HepG2 (cell line): Measurements from ENCODE around the gene URM1. TPM values are rescaled to one million over a fixed set of nuclear protein-coding genes. Genes with fewer than 3 reads are reported as not detected.

Experiments used
- CEBPG ChIP-seq: IDR thresholded peaks from 2 replicates; pipeline ENCODE4 v1.6.1; 2016
- EEA1 ChIP-seq: sonication (generic); formaldehyde crosslinking; IDR thresholded peaks from 2 replicates; pipeline ENCODE4 v1.5.1; 2020; ENCODE audit warnings: mild to moderate bottlenecking, missing genetic modification reagents, borderline replicate concordance
- ETV5 ChIP-seq: IDR thresholded peaks from 2 replicates; pipeline ENCODE4 v1.6.1; 2018; ENCODE audit warnings: missing biosample characterization, missing genetic modification reagents, inconsistent platforms, borderline replicate concordance
- HCFC1 ChIP-seq: fragments of 150-350 bp; IDR thresholded peaks from 2 replicates; pipeline ENCODE4 v1.6.1; 2014; ENCODE audit warnings: low read depth, low read length
- HIVEP1 ChIP-seq: sonication (generic); formaldehyde crosslinking; IDR thresholded peaks from 2 replicates; pipeline ENCODE4 v1.4.0; 2020; ENCODE audit warnings: mild to moderate bottlenecking, missing genetic modification reagents
- MAFF ChIP-seq: IDR thresholded peaks from 2 replicates; pipeline ENCODE4 v1.6.1; 2011; ENCODE audit warnings: low read depth, low read length, improper control_type of control experiment
- NFYB ChIP-seq: sonication (generic); formaldehyde crosslinking; IDR thresholded peaks from 2 replicates; pipeline ENCODE4 v1.4.0; 2020; ENCODE audit warnings: missing genetic modification reagents
- PHF8 ChIP-seq: sonication (generic); formaldehyde crosslinking; IDR thresholded peaks from 2 replicates; pipeline ENCODE4 v1.5.0; 2020; ENCODE audit warnings: missing genetic modification reagents
- SMC3 ChIP-seq: IDR thresholded peaks from 2 replicates; pipeline ENCODE4 v1.6.1; 2011; ENCODE audit warnings: low read length, improper control_type of control experiment
- ZBTB20 ChIP-seq: sonication (generic); formaldehyde crosslinking; IDR thresholded peaks from 2 replicates; pipeline ENCODE4 v1.8.1; 2023; ENCODE audit warnings: missing genetic modification reagents, low read depth, mild to moderate bottlenecking, borderline replicate concordance
- ZBTB7B ChIP-seq: sonication (generic); formaldehyde crosslinking; IDR thresholded peaks from 2 replicates; pipeline ENCODE4 v1.4.0; 2020; ENCODE audit warnings: missing genetic modification reagents
- ZMYM3 ChIP-seq: sonication (generic); formaldehyde crosslinking; IDR thresholded peaks from 2 replicates; pipeline ENCODE4 v1.5.1; 2020; ENCODE audit warnings: mild to moderate bottlenecking, missing genetic modification reagents
- ZMYM4 ChIP-seq: sonication (generic); formaldehyde crosslinking; IDR thresholded peaks from 2 replicates; pipeline ENCODE4 v1.8.1; 2023; ENCODE audit warnings: mild to moderate bottlenecking, missing genetic modification reagents
- ZNF333 ChIP-seq: sonication (generic); formaldehyde crosslinking; IDR thresholded peaks from 2 replicates; pipeline ENCODE4 v1.4.0; 2020; ENCODE audit warnings: mild to moderate bottlenecking, missing genetic modification reagents, borderline replicate concordance
- ZNF468 ChIP-seq: sonication (generic); formaldehyde crosslinking; IDR thresholded peaks from 2 replicates; pipeline ENCODE4 v1.8.0; 2022; ENCODE audit warnings: mild to moderate bottlenecking, moderate library complexity, missing genetic modification reagents
- ZNF496 ChIP-seq: sonication (generic); formaldehyde crosslinking; IDR thresholded peaks from 2 replicates; pipeline ENCODE4 v1.8.1; 2023; ENCODE audit warnings: mild to moderate bottlenecking, moderate library complexity, missing genetic modification reagents; ENCODE audit not compliant: insufficient replicate concordance
- ZNF7 ChIP-seq: IDR thresholded peaks from 2 replicates; pipeline ENCODE4 v1.6.1; 2016; ENCODE audit warnings: missing biosample characterization, missing genetic modification reagents
- polyA plus RNA-seq, 8 experiments: library from polyadenylated mRNA; depleted of rRNA in 3 of 8; stranded (reverse) in 7 of 8; unstranded in 1 of 8; fragments of >200 nt; fragmentation: Illumina TruSeq in 4 of 8; extraction: Trizol in 4 of 8; gene quantifications; 2 replicates each; pipeline versions ENCODE4 v1.2.1 to v1.2.3, GENCODE V29; 2011 to 2016; ENCODE audit warnings: low read depth in 4 of 8, missing spikeins in 1 of 8, mixed read lengths in 1 of 8; ENCODE audit not compliant: insufficient read depth in 1 of 8
- total RNA-seq, 5 experiments: library from RNA; depleted of rRNA; stranded (reverse); fragments of >200 nt; fragmentation: Illumina TruSeq; extraction: Trizol; gene quantifications; 2 replicates each; pipeline ENCODE4 v1.2.3, GENCODE V29; 2016; ENCODE audit warnings: low read depth in 1 of 5
- TF ChIP-seq, protein P1 (sequence below): sonication (generic); formaldehyde crosslinking; conservative IDR thresholded peaks from 2 replicates; pipeline ENCODE4 v1.4.0; 2020; ENCODE audit warnings: mild to moderate bottlenecking, missing genetic modification reagents, moderate library complexity
- TF ChIP-seq, protein P2 (sequence below): sonication (generic); formaldehyde crosslinking; IDR thresholded peaks from 2 replicates; pipeline ENCODE4 v1.4.0; 2020; ENCODE audit warnings: missing genetic modification reagents
- TF ChIP-seq, protein P3 (sequence below): sonication (generic); formaldehyde crosslinking; IDR thresholded peaks from 2 replicates; pipeline ENCODE4 v1.4.0; 2020; ENCODE audit warnings: missing genetic modification reagents
- TF ChIP-seq, protein P4 (sequence below): IDR thresholded peaks from 2 replicates; pipeline ENCODE4 v1.6.1; 2016; ENCODE audit warnings: missing biosample characterization, missing genetic modification reagents, low read depth

Gene URM1
- total and polyA plus RNA-seq, 2 of the 13 experiments (the other 11 are each of a cell fraction or from before 2014, with no cell fraction given), result 37.1 to 41.3 TPM

DNA sequence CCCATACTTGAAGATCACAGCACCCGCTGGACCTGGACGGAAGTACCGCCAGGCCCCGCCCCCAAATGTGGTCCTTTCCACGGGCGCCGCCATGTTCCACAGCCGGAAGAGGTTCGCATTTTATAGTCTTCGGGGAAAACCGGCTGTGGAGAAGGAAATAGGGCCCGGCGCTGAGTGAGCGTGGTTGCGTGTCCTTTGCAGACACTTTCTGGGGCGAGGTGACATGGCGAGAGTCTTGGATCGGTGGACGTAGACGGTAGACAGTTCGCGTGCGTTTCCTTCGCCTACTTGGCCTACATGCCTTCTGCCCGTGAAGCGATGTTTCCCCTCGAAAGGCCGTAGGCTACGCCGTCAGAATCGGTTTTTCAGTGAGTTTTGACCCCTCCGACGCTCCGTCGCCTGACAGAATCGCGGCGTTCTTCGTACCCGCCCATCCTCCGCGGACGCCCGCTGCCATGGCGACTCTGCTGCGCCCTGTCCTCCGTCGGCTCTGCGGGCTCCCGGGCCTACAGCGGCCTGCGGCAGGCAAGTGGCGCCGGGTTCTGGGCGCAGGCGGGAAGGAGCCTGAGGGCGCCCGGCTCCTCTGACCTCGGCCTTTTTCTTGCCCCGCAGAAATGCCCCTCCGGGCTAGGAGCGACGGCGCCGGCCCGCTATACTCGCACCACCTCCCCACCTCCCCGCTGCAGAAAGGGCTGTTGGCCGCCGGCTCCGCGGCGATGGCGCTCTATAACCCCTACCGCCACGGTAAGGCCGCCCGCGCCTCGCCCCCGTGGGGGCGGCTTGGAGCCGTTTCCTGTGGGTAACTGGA is 48.6 kb upstream of the URM1 start, which contains the start of the genes COQ4 and TRUB2 (continued):
- TF ChIP-seq ZNF496 (CRISPR knock-in tag) (no peak), ETV5 (CRISPR knock-in tag) (peak; percentile 57; the same call in 1 of the 2 replicates), ZBTB20 (0 out of 2 replicates have a peak, but pooled peaks have one; percentile 51), ZNF468 (CRISPR knock-in tag) (no peak; the same call in 1 of the 2 replicates), HIVEP1 (CRISPR knock-in tag) (peak; percentile 55; the same call in 1 of the 2 replicates), ZNF7 (CRISPR knock-in tag) (peak; percentile 33; the same call in 1 of the 2 replicates), ZMYM3 (CRISPR knock-in tag) (peak; percentile 68), ZNF333 (CRISPR knock-in tag) (peak; percentile 77), HCFC1 (peak; percentile 80), ZMYM4 (CRISPR knock-in tag) (peak; percentile 41; the same call in 1 of the 2 replicates), SMC3 (no peak), PHF8 (CRISPR knock-in tag) (peak; percentile 89), ZBTB7B (0 out of 2 replicates have a peak, but pooled peaks have one; percentile 29), NFYB (CRISPR knock-in tag) (no peak), MAFF (no peak), CEBPG (CRISPR knock-in tag) (peak; percentile 40), EEA1 (CRISPR knock-in tag) (no peak; the same call in 1 of the 2 replicates)
- TF ChIP-seq, protein P1, sequence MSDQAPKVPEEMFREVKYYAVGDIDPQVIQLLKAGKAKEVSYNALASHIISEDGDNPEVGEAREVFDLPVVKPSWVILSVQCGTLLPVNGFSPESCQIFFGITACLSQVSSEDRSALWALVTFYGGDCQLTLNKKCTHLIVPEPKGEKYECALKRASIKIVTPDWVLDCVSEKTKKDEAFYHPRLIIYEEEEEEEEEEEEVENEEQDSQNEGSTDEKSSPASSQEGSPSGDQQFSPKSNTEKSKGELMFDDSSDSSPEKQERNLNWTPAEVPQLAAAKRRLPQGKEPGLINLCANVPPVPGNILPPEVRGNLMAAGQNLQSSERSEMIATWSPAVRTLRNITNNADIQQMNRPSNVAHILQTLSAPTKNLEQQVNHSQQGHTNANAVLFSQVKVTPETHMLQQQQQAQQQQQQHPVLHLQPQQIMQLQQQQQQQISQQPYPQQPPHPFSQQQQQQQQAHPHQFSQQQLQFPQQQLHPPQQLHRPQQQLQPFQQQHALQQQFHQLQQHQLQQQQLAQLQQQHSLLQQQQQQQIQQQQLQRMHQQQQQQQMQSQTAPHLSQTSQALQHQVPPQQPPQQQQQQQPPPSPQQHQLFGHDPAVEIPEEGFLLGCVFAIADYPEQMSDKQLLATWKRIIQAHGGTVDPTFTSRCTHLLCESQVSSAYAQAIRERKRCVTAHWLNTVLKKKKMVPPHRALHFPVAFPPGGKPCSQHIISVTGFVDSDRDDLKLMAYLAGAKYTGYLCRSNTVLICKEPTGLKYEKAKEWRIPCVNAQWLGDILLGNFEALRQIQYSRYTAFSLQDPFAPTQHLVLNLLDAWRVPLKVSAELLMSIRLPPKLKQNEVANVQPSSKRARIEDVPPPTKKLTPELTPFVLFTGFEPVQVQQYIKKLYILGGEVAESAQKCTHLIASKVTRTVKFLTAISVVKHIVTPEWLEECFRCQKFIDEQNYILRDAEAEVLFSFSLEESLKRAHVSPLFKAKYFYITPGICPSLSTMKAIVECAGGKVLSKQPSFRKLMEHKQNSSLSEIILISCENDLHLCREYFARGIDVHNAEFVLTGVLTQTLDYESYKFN (CRISPR knock-in tag), result peak; percentile 69
- TF ChIP-seq, protein P2, sequence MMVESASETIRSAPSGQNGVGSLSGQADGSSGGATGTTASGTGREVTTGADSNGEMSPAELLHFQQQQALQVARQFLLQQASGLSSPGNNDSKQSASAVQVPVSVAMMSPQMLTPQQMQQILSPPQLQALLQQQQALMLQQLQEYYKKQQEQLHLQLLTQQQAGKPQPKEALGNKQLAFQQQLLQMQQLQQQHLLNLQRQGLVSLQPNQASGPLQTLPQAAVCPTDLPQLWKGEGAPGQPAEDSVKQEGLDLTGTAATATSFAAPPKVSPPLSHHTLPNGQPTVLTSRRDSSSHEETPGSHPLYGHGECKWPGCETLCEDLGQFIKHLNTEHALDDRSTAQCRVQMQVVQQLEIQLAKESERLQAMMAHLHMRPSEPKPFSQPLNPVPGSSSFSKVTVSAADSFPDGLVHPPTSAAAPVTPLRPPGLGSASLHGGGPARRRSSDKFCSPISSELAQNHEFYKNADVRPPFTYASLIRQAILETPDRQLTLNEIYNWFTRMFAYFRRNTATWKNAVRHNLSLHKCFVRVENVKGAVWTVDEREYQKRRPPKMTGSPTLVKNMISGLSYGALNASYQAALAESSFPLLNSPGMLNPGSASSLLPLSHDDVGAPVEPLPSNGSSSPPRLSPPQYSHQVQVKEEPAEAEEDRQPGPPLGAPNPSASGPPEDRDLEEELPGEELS (CRISPR knock-in tag), result peak; percentile 63
- TF ChIP-seq, protein P3, sequence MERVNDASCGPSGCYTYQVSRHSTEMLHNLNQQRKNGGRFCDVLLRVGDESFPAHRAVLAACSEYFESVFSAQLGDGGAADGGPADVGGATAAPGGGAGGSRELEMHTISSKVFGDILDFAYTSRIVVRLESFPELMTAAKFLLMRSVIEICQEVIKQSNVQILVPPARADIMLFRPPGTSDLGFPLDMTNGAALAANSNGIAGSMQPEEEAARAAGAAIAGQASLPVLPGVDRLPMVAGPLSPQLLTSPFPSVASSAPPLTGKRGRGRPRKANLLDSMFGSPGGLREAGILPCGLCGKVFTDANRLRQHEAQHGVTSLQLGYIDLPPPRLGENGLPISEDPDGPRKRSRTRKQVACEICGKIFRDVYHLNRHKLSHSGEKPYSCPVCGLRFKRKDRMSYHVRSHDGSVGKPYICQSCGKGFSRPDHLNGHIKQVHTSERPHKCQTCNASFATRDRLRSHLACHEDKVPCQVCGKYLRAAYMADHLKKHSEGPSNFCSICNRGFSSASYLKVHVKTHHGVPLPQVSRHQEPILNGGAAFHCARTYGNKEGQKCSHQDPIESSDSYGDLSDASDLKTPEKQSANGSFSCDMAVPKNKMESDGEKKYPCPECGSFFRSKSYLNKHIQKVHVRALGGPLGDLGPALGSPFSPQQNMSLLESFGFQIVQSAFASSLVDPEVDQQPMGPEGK (CRISPR knock-in tag), result peak; percentile 36; the same call in 1 of the 2 replicates
- TF ChIP-seq, protein P4, sequence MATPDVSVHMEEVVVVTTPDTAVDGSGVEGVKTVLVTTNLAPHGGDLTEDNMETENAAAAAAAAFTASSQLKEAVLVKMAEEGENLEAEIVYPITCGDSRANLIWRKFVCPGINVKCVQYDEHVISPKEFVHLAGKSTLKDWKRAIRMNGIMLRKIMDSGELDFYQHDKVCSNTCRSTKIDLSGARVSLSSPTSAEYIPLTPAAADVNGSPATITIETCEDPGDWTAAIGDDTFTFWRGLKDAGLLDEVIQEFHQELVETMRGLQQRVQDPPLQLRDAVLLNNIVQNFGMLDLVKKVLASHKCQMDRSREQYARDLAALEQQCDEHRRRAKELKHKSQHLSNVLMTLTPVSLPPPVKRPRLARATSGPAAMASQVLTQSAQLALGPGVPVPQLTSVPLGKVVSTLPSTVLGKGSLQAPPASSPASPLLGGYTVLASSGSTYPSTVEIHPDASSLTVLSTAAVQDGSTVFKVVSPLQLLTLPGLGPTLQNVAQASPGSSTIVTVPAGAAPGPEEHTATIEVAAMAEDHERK, result peak; percentile 61
